ENCODE data around the gene PHACTR1.

PHACTR1 gene

DNA sequence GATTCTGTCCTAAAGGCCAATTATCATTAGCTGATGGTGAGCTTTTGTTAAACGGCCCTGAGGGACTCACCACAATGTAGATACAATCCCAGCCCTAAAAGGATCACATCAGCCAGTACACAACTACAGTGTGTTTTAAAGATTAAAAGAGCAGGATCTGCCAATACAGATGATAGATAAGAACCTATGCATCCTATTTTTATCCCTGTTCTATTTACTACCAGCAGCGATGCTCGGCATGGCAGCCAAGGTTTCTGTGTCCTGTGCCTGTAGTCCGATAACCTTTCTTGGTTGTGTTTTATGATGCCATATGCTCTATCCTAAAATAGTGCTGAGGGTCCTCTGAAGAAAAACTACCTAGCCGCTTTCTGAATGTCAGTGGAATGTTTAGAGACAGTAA lies 289.4 kb downstream of the PHACTR1 start:
- DNase-seq, result no peak

DNA sequence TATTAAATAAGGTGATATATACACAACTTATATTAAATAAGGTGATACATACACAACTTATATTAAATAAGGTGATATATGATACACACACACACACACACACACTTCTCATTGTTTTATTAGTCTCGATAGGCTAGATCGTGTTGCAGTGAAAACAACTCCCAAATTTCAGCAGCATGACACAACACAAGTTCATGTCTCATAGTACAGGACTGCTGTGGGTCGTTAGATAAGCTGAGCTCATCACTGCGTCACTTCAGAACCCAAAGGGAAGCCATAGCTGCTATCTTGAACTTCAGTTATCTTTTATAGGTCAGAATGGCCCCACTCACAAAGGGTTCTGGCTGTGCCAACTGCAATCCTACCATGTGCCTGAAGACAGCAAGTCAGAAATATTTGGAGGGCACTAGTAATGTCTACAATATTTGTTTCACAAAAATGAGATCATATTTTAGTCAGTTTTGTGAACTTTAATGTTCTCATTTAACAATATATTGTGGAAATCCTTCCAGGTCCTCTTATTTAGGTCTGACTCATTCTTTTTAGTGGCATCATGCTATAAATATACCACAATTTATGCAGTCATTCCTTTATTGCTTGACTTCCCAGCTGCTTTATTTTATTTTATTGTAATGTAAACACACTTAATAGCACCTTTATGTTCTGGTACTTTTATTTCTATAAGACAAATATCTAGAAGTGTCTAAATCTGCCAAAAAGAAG lies 290.2 kb downstream of the PHACTR1 start:
- no peak for DNase-seq

DNA sequence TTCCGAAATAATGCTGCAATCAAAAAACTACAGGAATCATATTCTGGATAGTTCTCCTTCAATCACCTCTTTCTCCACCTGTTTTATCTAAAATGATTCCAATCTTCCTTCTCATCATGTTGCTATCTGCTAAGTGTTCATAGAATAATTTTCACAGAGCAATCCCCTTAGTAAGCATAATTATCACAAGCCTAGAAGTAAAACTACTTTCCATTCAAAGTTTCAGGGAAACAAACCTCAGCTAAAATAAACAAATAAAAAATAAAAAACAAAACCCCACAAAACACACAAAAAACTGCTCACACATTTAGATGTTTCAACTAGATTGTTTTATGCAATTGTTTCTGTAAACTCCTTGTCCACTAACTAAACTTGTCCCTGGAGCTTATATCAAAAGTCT lies 291.2 kb downstream of the PHACTR1 start:
- no peak for DNase-seq

DNA sequence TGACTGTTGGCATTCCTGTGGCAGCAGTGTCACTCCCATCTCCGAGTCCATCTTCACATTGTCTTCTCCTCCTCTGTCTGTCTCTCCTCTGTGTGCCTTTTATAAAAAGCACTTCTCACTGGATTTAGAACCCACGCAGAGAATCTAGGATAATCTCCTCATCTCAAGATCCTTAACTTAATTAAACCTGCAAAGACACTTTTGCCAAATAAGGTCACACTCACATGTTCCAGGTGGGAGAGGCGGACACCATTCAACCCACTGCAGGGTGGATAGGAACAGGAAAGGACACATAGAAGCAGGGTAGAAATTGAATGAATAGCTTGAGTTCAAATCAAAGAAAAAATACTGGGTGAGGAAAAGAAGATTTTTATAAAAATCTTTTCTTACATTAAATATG lies 292.5 kb downstream of the PHACTR1 start:
- DNase-seq, result no peak

DNA sequence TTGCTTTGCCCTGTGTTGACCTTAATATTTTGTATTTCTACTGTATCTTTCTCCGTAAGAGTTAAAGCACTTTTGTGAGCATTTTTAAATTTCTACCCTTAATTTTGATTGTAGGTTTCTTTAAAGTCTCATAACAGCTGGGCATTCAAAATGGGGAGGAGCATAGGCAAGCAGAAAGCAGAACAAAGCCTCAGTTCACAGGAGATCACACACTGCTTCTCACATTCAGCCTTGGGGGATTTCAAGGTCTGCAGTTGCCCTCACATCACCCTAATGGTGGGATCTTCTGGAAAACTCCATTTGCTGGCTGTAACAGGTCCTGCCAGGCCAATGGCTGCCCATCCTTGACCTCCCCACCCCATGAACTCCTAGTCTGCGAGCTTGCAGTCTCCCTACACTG lies 292.9 kb downstream of the PHACTR1 start:
- DNase-seq, result no peak

DNA sequence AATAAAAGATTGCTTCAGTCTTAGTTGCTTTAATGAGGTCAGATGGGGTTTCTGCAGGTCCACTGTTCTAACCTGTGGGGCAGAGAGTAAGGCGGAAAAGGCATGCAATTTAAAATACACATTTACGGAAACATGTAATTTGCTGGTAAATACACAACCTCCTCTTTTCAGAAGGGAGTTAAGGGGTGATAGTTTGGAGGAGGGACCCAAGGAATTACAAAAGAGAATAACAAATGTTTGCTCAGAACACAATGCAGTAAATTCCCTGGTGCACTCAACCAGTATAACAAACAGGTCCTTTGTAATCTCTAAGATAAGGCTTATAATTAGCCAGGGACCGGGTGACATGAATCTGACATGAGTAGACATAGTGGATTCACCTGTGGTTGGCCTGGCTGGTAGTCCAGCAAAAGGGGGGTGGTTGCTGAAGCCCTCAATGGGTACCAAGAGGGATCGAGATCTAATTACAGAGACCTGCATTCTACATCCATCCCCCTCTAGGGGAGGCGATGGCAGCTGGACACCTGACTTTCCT lies 295.1 kb downstream of the PHACTR1 start:
- no peak for DNase-seq

DNA sequence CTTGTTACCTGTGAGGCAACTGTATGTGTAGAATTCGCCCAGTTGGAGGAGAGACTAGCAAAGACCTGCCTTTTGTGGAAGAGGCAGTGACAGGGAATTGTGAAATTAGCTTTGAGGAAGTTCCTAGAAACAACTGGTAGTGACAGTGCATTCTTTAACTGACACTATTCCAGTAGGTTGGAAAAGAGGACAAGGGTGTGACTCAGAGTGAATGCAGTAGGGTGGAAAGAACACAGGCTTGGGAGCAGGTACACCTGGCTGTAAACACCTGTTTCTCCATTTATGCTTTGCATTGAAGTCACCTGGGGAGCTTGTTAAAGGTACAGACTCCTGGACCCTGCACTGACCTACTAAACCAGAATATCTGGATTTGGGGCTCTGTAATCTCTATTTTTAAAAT lies 295.7 kb downstream of the PHACTR1 start:
- DNase-seq, result no peak

DNA sequence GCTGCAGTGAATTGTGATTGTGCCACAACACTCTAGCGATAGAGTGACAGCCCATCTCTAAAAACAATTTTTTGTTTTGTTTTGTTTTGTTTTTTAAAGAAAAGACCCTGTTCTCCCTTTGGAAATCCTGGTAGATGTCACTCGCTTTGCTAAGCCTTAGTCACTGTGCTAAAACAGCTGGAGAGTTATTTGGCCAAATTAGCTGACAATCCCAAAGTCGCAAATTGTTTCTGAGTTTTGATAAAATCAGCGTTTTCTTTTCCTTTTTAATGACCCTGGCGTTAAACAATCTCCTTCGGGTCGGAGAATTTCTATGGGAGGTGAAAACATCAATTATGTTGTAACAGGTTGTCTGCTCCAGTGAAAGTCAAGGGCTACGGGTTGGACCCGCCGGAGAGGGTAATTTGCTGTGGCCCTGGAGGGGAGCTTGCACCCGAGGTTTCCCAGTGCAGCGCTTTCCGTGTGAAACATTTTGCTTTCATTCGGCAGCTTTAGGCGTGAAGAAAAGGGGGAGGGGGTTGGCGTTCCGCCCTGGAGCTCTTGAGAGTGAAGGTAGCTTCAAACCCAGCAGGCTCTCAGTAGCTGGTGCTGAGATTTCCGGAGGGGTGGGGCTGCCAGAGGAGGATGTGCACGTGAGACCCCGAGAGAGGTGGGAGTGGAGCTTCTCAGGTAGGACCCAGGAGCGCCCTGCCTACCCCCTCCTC lies 296.6 kb downstream of the PHACTR1 start:
- DNase-seq, result no peak

DNA sequence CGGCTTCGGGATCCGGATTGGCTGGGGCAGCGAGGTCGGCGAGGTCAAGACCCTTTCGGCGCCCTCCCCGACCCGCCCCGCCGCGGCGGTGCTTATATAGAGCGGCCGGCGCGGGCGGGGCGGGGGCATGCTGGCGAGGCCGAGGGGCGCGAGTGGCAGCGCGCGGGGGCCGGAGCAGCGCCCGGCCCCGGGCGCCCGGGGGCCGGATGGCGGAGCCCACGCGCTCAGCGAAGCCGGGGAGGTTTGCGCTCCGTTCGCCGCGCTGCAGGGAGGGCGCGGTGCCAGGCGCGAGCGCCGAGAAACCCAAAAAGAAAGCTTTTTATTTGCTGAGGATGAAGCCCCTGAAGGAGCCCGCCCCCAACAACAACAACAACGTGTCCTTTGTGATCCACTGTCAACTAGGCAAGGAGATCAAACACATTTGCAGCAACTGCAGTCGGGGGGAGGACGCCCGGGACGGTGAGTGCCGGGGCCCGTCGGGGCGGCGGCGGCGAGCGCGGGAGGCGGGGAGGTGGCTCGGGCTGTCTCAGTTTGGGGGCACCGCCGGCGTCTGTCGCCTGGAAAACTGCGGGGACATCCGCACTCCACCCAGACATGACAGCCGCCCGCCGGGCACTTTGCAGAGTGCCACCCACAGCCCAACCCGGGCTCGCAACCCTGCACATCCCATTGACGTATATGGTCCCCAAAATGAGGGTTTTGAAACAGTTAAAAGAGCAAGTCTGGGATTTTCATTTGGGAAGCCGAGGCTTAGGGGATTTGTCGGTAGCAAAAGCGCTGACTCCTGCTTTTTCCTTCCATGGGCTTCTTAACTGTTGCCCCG lies 297.3 kb downstream of the PHACTR1 start:
- no peak for DNase-seq

DNA sequence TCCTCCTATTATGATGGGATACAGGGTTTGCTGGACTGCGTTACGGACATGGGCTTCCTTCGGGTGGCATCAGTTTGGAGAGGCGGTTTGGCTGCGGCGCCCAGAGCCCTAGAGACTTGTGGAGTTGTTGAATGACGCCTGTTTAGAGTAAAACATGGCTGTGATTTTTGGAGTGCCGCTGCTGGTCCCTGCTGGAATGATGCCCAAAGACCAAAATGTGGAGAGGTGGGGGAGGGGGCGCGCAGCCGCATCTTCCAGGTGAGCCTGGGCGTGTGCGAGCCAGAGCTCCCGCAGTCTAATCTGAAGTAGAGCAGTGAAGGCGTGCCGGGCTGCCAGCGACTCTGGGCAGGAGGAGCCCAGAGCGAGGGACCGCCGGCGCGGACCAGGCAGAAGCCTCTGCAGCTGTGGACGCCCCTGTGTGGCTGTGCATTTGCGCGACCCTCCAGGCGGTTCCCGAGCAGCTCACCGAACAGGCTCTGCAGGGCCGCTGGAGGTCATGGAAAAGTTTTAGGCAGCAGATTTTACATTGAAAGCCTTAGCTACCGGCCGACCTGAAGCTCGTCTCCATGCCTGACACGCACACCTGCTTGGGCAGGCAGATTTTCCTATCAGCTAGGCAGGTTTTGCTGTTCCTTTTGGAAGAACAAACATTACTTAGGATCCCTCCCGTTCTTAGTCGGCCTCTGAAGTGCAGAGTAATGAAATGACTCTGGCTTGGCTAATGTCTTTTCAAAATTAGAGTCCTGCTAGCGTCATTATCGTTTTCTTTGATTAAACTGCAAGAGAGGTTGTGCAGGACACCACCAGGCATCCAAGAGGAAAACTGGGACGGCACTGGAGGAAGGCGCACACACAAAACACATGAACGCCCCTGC lies 298.2 kb downstream of the PHACTR1 start:
- DNase-seq, result no peak

DNA sequence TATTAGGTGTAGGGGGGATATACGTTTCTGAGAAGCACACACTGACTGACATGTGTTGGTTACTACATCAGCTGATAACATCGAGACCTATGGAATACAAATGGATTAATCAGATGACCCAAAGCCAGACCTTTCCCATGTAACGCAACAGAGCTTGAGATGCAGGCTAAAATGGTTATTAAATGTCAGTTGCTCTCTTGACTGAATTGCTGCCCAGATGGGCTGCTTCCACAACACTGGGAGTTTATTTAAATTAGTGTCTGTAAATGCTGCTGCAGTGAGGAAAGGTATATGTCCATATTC lies 298.8 kb downstream of the PHACTR1 start:
- DNase-seq, result no peak

DNA sequence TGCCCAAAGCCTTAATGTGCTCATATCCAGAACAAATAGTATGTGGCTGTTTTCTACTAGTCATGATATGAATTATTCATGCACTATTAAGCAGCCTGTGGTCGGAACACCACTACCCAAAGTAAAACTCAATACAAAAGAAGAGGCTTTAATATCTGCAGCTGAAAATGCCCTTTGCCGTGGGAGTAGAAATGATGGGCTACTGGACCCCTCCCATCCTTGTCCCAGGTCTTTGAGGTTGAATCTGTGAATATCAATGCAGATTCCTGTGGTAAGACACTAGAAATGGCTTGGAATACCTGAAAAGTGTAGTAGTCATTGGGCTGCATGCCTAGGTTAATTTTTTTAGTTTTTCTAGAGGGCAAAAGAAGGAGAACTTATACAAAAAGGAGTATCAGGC lies 308.0 kb downstream of the PHACTR1 start:
- no peak for DNase-seq

DNA sequence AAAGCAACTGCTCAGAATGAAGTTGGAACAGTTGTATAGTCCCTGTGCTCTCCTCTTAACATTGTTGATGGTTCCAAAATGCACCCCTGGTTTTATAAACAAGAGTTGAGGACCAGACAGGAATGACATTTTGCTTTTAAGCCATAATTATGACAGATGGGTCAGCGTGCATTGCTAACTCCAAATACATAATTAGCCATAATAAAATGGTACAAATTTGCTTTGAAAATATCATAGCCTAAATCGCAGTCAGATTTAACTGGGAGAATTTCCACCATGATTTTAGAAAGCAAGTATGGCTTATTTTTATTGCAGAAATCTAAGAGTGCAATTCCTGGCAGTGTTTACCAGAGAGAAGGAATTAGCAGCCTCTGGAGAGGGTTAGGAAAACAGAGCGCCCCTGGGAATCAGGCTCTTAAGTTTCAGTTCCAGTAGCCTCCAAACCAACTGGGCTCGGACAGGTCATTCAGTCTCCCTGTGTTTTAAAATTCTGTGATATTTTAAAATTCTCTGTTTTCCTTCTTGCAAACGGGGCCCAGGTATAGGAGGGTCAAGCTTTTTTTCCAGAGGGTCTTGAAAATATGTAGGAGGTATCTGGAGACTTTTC lies 309.4 kb downstream of the PHACTR1 start:
- no peak for DNase-seq

DNA sequence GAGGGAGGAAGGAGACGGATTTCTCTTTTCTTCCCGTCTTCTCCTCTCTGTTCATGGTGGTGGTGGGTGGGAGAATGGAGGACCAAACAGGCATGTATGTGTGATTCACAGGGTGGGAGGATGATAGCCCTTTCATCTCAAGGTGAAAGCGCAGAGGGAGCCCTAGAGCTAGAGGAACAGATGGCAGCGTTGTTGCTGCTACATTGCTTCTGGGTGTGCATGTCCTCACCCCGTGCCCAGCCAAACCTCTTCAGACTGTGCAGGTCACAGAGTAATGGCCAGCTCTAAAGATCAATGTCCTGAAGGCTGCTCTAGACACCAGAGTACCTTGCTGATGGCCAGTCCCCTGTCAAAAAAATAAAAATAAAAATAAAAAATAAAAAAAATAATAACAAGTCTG lies 310.0 kb downstream of the PHACTR1 start:
- DNase-seq, result no peak

DNA sequence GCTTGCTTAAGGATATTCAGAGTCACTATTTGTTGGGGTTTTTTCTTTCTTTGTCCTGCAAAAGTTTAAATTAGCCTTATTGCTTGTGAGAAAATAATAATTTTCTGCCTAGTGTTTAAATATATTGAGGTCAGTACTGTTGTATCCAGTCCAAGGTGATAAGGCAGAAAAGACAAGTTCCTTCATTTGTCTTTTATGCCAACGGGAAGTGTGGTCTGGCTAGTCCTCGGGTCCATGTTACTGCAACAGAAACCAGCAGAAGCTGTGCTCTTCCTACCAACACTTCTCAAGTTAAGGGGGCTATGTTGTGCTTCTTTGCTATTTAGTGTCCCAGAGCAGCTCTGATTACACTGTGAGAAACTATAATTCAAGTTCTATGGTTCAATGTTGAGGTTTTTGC lies 310.6 kb downstream of the PHACTR1 start:
- no peak for DNase-seq

DNA sequence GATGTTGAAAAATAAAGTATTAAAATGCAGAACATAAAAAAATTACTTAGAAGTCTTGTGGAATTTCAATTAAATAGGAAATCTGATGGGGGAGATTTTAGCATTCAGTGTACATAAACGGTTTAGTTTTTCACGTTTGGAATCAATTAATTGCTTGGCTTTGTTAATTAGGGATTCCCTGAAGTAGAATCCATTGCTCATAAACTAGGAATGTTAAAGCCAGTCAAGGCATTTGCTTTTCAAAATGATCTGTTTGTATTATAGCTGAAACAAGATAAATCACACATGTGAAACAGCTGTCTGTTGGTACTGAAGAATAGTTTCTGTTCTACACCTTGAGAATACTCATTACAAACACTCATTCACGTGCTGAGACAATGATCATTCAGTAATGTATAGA lies 313.8 kb downstream of the PHACTR1 start:
- DNase-seq, result no peak

DNA sequence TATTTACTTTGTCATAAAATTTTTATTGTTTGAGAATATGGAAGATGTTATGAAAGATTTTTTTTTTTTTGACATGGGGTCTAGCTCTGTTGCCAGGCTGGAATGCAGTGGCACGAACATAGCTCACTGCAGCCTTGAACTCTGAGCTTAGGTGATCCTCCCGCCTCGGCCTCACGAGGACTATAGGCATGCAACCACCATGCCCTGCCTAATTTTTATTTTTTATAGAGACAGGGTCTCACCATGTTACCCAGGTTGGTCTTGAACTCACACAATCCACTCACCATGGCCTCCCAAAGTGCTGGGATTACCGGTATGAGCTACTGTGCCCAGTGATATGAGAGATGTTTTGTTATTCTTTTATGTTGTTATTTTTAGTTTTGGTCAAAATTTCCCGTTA lies 316.0 kb downstream of the PHACTR1 start:
- no peak for DNase-seq

DNA sequence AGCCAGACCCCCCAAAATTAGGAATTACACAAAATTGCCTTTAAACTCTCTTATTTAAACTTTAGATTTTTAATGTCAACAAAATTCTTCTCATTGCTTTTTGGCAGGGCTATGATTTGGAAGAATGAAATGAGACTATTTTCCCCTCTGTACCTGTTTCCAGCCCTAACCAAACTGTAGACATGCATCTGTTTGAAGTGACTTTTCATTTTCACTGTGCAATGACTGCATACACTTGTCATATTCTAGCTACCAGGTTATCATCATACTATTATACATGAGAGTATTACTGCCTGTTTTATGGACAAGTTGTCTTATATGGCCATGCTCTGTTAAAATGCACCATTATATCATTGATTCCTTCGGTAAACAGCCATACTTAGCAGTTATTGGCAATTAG lies 316.6 kb downstream of the PHACTR1 start:
- no peak for DNase-seq

DNA sequence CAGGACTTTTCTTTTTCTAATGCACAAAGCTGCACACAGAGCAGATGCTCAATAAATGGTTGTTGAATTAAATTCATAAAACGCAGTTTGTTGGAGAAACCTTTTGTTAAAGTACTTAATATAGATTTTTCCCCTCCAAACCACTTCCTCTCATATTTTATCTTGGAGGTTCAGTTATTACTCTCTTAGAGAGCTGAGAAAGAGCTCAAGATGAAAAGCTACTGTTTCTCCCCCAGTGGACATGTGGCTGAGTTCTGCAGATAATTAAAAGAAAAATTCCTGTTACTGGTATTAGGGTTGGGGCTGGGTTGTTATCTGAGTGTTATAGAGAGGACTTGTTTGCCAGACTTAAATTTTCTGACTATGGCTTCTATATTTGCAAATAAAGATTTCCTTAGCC lies 317.7 kb downstream of the PHACTR1 start:
- DNase-seq, result no peak

DNA sequence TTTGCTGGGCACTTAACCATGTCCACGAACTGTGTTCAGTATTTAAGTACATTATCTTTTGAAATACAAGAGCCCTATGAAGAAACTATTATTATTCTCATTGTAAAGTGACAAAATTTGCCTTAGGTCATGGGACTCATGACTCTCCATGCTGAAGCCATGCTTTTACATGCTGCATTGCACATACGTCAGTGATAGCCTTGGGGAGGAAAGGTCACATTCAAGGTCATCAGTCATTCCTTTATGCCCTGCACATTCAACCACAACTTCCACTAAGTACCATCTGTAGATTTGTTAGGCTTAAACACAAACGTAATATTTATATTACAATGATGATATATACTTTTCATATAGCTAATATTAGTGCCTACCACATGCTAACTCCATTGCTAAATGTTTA lies 319.0 kb downstream of the PHACTR1 start:
- DNase-seq, result no peak

DNA sequence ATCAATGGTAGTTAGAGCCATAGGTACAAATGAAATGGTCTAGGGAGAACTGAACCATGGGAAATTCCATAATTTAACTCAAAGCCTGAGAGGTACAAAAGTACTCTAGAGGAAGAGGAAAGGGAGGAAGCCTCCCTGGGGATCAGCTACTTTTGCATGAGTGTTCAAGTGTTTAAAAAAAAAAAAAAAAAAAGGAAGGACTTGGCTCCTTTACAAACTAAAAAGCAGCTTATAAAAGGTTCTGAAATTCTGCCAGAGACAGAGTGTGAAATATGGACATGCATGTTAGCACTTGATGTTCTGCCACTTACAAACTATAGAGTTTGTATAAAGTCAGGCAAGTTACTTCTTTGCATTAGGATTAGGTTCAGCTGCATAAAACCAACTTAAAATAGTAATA lies 321.7 kb downstream of the PHACTR1 start:
- no peak for DNase-seq

DNA sequence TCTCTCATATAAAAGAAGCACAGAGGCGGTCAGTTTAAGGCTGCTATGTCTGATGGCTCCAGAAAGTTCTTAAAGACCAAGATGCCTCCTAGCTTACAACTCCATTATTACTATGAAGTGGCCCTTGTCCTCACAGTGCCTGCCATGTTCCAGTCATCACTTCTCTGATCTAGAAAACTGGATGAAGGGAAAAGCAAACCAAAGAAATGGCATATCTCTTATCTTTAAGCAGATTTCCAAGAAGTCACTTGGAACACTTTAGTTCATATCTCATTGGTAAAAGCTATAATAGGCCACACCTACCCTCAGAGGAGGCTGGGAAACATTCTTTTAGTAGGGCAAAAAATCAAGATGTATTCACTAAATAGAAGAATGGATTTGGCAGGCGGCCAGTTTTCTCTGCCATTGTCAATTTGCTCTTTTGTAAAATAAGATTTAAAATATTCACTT lies 322.2 kb downstream of the PHACTR1 start:
- no peak for DNase-seq

Data from CD4-positive, alpha-beta T cell treated with Interleukin-21 for 1 hour (primary cell).